Measurements from ENCODE around the gene GDI1.

GDI1 gene

GRCh38 chrX:154417157-154417556, 19.8 kb upstream of the GDI1 start:
- no peaks in the 10 kb centered on the region for H3K27me3 ChIP-seq (replicated peaks)
- H3K27ac ChIP-seq = no peak overlapping the region
- DNase-seq = no peak
- no peaks in the 10 kb centered on the region for H3K36me3 ChIP-seq (replicated peaks)
- H3K4me3 ChIP-seq (ENCODE audit: low read depth, low read length) = no peak overlapping the region
- no peak for TF ChIP-seq CTCF (IDR thresholded peaks at IDR 0.05; ENCODE audit: low read depth, low read length, missing control alignments)
- in situ Hi-C loops (cut with HindIII; ENCODE audit: low pct_ligation_motif_present, low sequenced_read_pairs) = no loop called here

DNA sequence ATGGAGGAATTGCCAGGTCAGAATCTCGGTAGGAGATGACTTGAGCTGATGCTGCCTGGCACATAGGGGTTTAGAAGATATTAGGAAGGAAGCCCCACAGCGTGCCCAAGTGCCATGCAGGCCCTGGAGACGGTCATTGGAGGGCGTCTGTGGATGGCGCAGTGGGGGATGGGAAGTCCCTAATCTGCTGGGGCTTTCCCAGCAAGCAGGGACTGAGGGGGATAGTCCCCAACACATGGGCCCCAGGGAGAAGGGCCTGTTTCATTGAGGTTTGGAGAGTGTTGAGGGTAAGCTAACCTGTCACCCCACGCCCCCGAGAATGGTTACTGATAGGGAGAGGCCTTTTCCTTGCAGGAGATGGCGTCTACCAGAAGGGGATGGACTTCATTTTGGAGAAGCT, 17.8 kb upstream of the GDI1 start:
- Histone ChIP-seq H3K27ac (no peak overlapping the region), H3K4me3 (ENCODE audit: low read depth, low read length) (no peak overlapping the region), H3K27me3 (replicated peaks) (no peaks in the 10 kb centered on the region), H3K36me3 (replicated peaks) (no peaks in the 10 kb centered on the region)
- TF ChIP-seq CTCF (IDR thresholded peaks at IDR 0.05; ENCODE audit: low read depth, low read length, missing control alignments) = no peak
- in situ Hi-C loops (cut with HindIII; ENCODE audit: low pct_ligation_motif_present, low sequenced_read_pairs) = no loop called here
- no peak for DNase-seq

DNA sequence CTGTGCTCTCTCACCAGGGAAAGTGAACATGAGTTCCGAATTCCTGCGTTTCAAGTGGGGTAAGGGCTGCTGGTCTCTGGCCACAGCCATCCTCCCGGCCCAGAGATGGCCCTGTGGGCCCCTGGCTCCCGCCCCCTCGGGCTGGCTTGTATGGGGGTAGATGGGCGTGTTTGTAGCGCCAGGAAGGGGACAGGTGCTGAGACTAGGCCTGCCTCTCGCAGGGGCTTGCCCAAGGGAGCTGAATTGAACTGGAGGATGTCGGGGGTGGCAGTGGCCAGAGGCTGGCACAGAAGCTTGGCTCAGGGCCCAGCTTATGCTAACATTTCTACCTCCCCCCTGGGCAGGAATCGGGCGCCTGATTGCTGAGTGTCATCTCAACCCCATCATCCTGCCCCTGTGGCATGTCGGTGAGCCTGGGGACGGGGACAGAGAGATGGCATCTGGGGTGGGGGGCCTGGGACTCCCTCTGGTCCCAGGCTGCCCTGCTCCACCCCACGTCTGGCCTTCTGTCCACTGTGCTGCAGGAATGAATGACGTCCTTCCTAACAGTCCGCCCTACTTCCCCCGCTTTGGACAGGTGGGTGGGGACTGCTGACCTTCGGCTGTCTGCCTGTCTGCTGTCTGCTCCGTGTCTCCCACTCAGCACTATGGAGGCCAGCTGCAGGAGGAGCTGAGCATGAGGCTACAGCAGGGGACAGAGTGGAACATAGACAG, 17.1 kb upstream of the GDI1 start:
- Histone ChIP-seq H3K27ac (no peak overlapping the region), H3K36me3 (replicated peaks) (no peaks in the 10 kb centered on the region), H3K27me3 (replicated peaks) (no peaks in the 10 kb centered on the region), H3K4me3 (ENCODE audit: low read depth, low read length) (no peak overlapping the region)
- DNase-seq = no peak
- no peak for TF ChIP-seq CTCF (IDR thresholded peaks at IDR 0.05; ENCODE audit: low read depth, low read length, missing control alignments)
- in situ Hi-C loops (cut with HindIII; ENCODE audit: low pct_ligation_motif_present, low sequenced_read_pairs) = no loop called here

GRCh38 chrX:154420402-154420756, 16.6 kb upstream of the GDI1 start:
- no peak for TF ChIP-seq CTCF (IDR thresholded peaks at IDR 0.05; ENCODE audit: low read depth, low read length, missing control alignments)
- Histone ChIP-seq H3K27me3 (replicated peaks) (no peaks in the 10 kb centered on the region), H3K36me3 (replicated peaks) (no peaks in the 10 kb centered on the region), H3K4me3 (ENCODE audit: low read depth, low read length) (no peak overlapping the region), H3K27ac (no peak overlapping the region)
- in situ Hi-C loops (cut with HindIII; ENCODE audit: low pct_ligation_motif_present, low sequenced_read_pairs) = no loop called here
- no peak for DNase-seq

DNA sequence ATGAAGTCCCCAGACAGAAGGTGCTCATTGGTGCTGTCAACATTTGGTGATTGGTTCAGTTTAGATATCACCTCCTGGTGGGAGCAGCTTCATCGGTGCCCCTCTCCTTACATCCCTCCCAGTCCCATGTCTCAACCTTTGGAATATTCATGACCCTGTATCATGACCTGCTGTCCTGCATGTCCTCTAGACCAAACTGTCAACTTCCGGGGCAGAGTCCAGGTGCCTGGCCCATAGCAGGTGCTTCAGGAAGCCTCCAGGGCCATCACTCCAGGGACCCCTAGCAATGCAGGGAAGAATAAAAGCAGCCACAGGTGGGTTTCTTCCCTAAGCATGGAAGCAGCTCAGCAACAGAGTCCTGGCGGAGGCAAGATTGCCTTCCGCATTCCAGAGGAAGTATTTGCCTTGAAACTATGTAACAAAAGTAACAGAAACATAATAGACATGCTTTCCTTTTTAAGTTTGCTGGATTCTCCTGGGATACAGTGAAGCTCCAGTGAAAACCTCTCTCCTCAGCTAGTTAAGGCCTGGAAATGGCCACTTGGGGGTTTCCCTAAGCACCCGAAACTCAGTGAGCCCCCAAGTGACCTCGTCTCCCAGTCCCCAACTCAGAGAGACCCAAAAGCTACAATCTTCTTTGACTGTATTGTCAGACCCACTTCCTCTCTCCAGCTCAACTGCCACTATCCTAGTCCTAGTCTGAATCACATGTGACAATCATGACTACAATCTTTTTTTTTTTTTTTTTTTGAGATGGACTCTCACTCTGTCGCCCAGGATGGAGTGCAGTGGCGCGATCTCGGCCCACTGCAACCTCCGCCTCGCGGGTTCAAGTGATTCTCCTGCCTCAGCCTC, 9.8 kb upstream of the GDI1 start:
- Histone ChIP-seq H3K27ac (no peak overlapping the region), H3K4me3 (ENCODE audit: low read depth, low read length) (no peak overlapping the region), H3K27me3 (replicated peaks) (no peaks in the 10 kb centered on the region), H3K36me3 (replicated peaks) (peaks cover 6% of the 10 kb centered on the region)
- DNase-seq = no peak
- in situ Hi-C loops (cut with HindIII; ENCODE audit: low pct_ligation_motif_present, low sequenced_read_pairs) = no loop called here
- no peak for TF ChIP-seq CTCF (IDR thresholded peaks at IDR 0.05; ENCODE audit: low read depth, low read length, missing control alignments)

Measured in brain microvascular endothelial cell (primary cell).